HepG2 (cell line): Measurements from ENCODE around the gene ZNF155. TPM values are rescaled to one million over a fixed set of nuclear protein-coding genes. Genes with fewer than 3 reads are reported as not detected.
A peak's percentile ranks its signal among the peaks of the same experiment; 100 is the strongest.

ENCODE experiments used
- ATAC-seq: fragments of 200-7000 bp; cut with Tn5 transposase; 3 replicates; pipeline ENCODE4 v1.9.1; 2020; ENCODE audit warnings: mild to moderate bottlenecking, moderate library complexity
- BruUV-seq: library from RNA; stranded (reverse); fragments of 400-500 nt; replicated peaks from 2 replicates; lab custom pipeline; 2021; lab: Mats Ljungman, UMichigan
- CTCF ChIA-PET: fragments of 300-600 bp; formaldehyde crosslinking; extraction: SDS; loops from one replicate; lab custom pipeline; 2021; ENCODE audit warnings: low total read pairs, inconsistent platforms, low intra/inter-chr PET ratio; lab: Yijun Ruan, JAX
- POLR2A ChIA-PET: fragments of 350-600 bp; sonication (Branson Sonifier 250); formaldehyde crosslinking; loops from one replicate; lab custom pipeline; 2020; ENCODE audit warnings: antibody characterized with exemption, inconsistent platforms; lab: Yijun Ruan, JAX
- DNase-seq: peaks from one replicate; pipeline ENCODE4 v3.0.0-alpha.2; 2015; ENCODE audit warnings: low spot score
- FAIRE-seq: peaks from 3 replicates; lab custom pipeline; 2011; peaks lifted over from hg19 to GRCh38; lab: Jason Lieb, UNC
- H2AFZ ChIP-seq: one replicate; pipeline ENCODE4 v1.6.1; 2011; ENCODE audit warnings: low read length, inconsistent platforms
- H3K27ac ChIP-seq: fragments of 300-600 bp; 3 replicates; pipeline ENCODE4 v1.8.0; 2011; ENCODE audit warnings: mixed run types, mild to moderate bottlenecking, mixed read lengths, low read length, inconsistent platforms; ENCODE audit not compliant: insufficient read depth; ENCODE audit errors: extremely low read length
- H3K27me3 ChIP-seq, 2 experiments: fragments of 200-600 bp in 1 of 2; 2 replicates in 1 of 2; 3 replicates in 1 of 2; pipeline versions ENCODE4 v1.6.0 to v1.8.0; 2011; ENCODE audit warnings: low read length in 2 of 2, mild to moderate bottlenecking in 2 of 2, moderate library complexity in 2 of 2, inconsistent platforms in 1 of 2; ENCODE audit not compliant: insufficient read depth in 2 of 2, control insufficient read depth in 1 of 2
- H3K36me3 ChIP-seq, 2 experiments: fragments of 200-600 bp in 1 of 2; replicated peaks in 1 of 2; 2 replicates in 1 of 2; 3 replicates in 1 of 2; pipeline versions ENCODE4 v1.5.1 to v1.8.0; 2011; ENCODE audit warnings: low read length in 2 of 2, inconsistent platforms in 1 of 2; ENCODE audit not compliant: insufficient read depth in 2 of 2, control insufficient read depth in 1 of 2
- H3K4me1 ChIP-seq: 2 replicates; pipeline ENCODE4 v1.5.1; 2012; ENCODE audit warnings: low read length, inconsistent platforms; ENCODE audit not compliant: insufficient read depth
- H3K4me2 ChIP-seq: 2 replicates; pipeline ENCODE4 v1.6.0; 2011; ENCODE audit warnings: low read depth, low read length, inconsistent platforms
- H3K4me3 ChIP-seq, 3 experiments: fragments of 200-600 bp in 1 of 3; sonication (generic), shearing (Covaris generic) in 1 of 3; replicated peaks in 1 of 3; 2 replicates each; pipeline ENCODE4 v1.5.1; 2011 to 2016; ENCODE audit warnings: low read length in 3 of 3, inconsistent platforms in 2 of 3, low read depth in 2 of 3, mild to moderate bottlenecking in 2 of 3, control low read depth in 1 of 3, mixed read lengths in 1 of 3; ENCODE audit not compliant: insufficient read depth in 1 of 3
- H3K79me2 ChIP-seq: one replicate; pipeline ENCODE4 v1.6.1; 2011; ENCODE audit warnings: low read length, inconsistent platforms; ENCODE audit not compliant: insufficient read depth
- H3K9ac ChIP-seq: 2 replicates; pipeline ENCODE4 v1.6.0; 2011; ENCODE audit warnings: mild to moderate bottlenecking, low read depth, low read length, inconsistent platforms; ENCODE audit not compliant: insufficient read depth
- H3K9me3 ChIP-seq: 2 replicates; pipeline ENCODE4 v1.5.1; 2012; ENCODE audit warnings: mild to moderate bottlenecking, low read length
- H4K20me1 ChIP-seq: 2 replicates; pipeline ENCODE4 v1.6.0; 2011; ENCODE audit warnings: inconsistent platforms, mild to moderate bottlenecking, low read length, moderate library complexity; ENCODE audit not compliant: insufficient read depth
- AHR ChIP-seq: IDR thresholded peaks from 2 replicates; pipeline ENCODE4 v1.6.1; 2018; ENCODE audit warnings: missing genetic modification reagents, missing compliant biosample characterization
- AKAP8 ChIP-seq: sonication (generic); formaldehyde crosslinking; IDR thresholded peaks from 2 replicates; pipeline ENCODE4 v1.5.1; 2020; ENCODE audit warnings: mild to moderate bottlenecking, missing genetic modification reagents
- CSRNP2 ChIP-seq: sonication (generic); formaldehyde crosslinking; conservative IDR thresholded peaks from 2 replicates; pipeline ENCODE4 v1.8.0; 2022; ENCODE audit warnings: low read depth, missing genetic modification reagents
- ISL2 ChIP-seq: sonication (generic); formaldehyde crosslinking; IDR thresholded peaks from 2 replicates; pipeline ENCODE4 v1.5.0; 2020; ENCODE audit warnings: missing genetic modification reagents
- NKX3-1 ChIP-seq: sonication (generic); formaldehyde crosslinking; IDR thresholded peaks from 2 replicates; pipeline ENCODE4 v1.5.0; 2020; ENCODE audit warnings: missing genetic modification reagents
- TCF12 ChIP-seq, 2 experiments: fragments of 450-650 bp in 1 of 2; sonication (generic) in 1 of 2; formaldehyde crosslinking in 1 of 2; IDR thresholded peaks; 2 replicates each; pipeline versions ENCODE4 v1.6.1 to v1.8.0; 2017 to 2022; ENCODE audit warnings: antibody characterized with exemption in 1 of 2, mild to moderate bottlenecking in 1 of 2, missing genetic modification reagents in 1 of 2, moderate library complexity in 1 of 2
- ZNF12 ChIP-seq: sonication (generic); formaldehyde crosslinking; IDR thresholded peaks from 2 replicates; pipeline ENCODE4 v1.5.0; 2020; ENCODE audit warnings: missing genetic modification reagents
- ZNF432 ChIP-seq: sonication (generic); formaldehyde crosslinking; IDR thresholded peaks from 2 replicates; pipeline ENCODE4 v1.5.0; 2020; ENCODE audit warnings: missing genetic modification reagents, mild to moderate bottlenecking, borderline replicate concordance
- ZSCAN22 ChIP-seq: sonication (generic); formaldehyde crosslinking; IDR thresholded peaks from 2 replicates; pipeline ENCODE4 v1.4.0; 2020; ENCODE audit warnings: mild to moderate bottlenecking, missing genetic modification reagents
- WGBS: methylation state at CpG from one replicate; pipeline ENCODE4 v1.1.6; 2017; ENCODE audit warnings: low lambda C conversion rate; 5-methylcytosine and 5-hydroxymethylcytosine counted together
- in situ Hi-C: cut with HindIII; loops from 2 replicates; pipeline ENCODE4 v1.10.0; 2017; ENCODE audit warnings: low pct_unique_long_range_greater_than_20kb; ENCODE audit not compliant: extremely low pct_ligation_motif_present
- intact Hi-C: fragments of 100-400 bp; cut with micrococcal nuclease; formaldehyde crosslinking; loops from one replicate; pipeline ENCODE4 v1.10.0; 2022; ENCODE audit not compliant: unreplicated experiment
- polyA plus RNA-seq, 8 experiments: library from polyadenylated mRNA; depleted of rRNA in 3 of 8; stranded (reverse) in 7 of 8; unstranded in 1 of 8; fragments of >200 nt; fragmentation: Illumina TruSeq in 4 of 8; extraction: Trizol in 4 of 8; gene quantifications; 2 replicates each; pipeline versions ENCODE4 v1.2.1 to v1.2.3, GENCODE V29; 2011 to 2016; ENCODE audit warnings: low read depth in 4 of 8, missing spikeins in 1 of 8, mixed read lengths in 1 of 8; ENCODE audit not compliant: insufficient read depth in 1 of 8
- total RNA-seq, 5 experiments: library from RNA; depleted of rRNA; stranded (reverse); fragments of >200 nt; fragmentation: Illumina TruSeq; extraction: Trizol; gene quantifications; 2 replicates each; pipeline ENCODE4 v1.2.3, GENCODE V29; 2016; ENCODE audit warnings: low read depth in 1 of 5
- TF ChIP-seq, protein P1 (sequence below): sonication (generic); formaldehyde crosslinking; IDR thresholded peaks from 2 replicates; pipeline ENCODE4 v1.8.0; 2022; ENCODE audit warnings: missing genetic modification reagents, low read depth, mild to moderate bottlenecking, borderline replicate concordance
- TF ChIP-seq, protein P2 (sequence below): sonication (generic); IDR thresholded peaks from 2 replicates; pipeline ENCODE4 v1.6.1; 2016; ENCODE audit warnings: low read depth, borderline replicate concordance
- TF ChIP-seq, protein P3 (sequence below), 2 experiments: IDR thresholded peaks; 2 replicates each; pipeline ENCODE4 v1.6.1; 2011 to 2012; ENCODE audit warnings: low read length in 2 of 2, borderline replicate concordance in 1 of 2, low read depth in 1 of 2, mild to moderate bottlenecking in 1 of 2, moderate library complexity in 1 of 2
- TF ChIP-seq, protein P4 (sequence below): IDR thresholded peaks from 2 replicates; pipeline ENCODE4 v1.6.1; 2016; ENCODE audit warnings: low read depth

Gene ZNF155
- total and polyA plus RNA-seq, 2 of the 13 experiments (the other 11 are each of a cell fraction or from before 2014, with no cell fraction given), result 2.5 to 3.6 TPM

- TF ChIP-seq ISL2 (CRISPR knock-in tag), result peak; percentile 69
- peak; percentile 23; the same call in 1 of the 2 replicates for TF ChIP-seq AHR
- TF ChIP-seq, protein P1, sequence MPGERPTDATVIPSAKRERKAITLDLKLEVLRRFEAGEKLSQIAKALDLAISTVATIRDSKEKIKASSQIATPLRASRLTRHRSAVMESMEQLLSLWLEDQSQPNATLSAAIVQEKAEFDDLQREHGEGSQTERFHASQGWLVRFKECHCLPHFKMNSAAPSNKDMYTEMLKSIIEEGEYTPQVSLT (CRISPR knock-in tag), result no peak
These were observed 48.8 kb upstream of the ZNF155 start, which contains the start of gene ZNF45 (continued) for GRCh38 chr19:43934985-43935708.

DNA sequence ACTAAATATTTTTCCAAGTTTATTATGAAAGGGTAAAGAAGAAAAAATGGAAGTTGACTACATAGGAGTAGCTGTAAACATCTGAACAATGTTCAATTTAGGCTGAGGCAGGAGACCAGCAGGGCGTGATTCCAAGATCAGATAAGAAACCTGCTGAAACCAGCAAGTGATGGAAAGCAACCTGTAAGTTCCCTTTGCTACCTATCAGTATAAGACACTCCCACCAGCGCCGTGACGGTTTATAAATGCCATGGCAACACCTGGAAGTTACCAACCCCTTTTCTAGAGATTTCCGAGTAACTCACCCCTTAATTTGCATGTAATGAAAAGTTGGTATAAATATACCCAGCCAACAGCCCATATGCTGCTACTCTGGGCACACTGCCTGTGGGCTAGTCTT, 47.8 kb upstream of the ZNF155 start:
- POLR2A ChIA-PET, result interaction anchor here (1.8 to 2.1 kb wide), 3 partner anchors 16 to 229 kb away, joined by 12 to 36 read pairs (median 12); partner anchors contain the start of genes ZNF221, ZNF226 and ZNF283
- H3K4me3 ChIP-seq, result no peak overlapping the region
- intact Hi-C loops, result loop anchor here (10.0 kb wide), 1 partner anchor 111 kb away; the partner anchor contains the start of gene ZNF283
- H3K79me2 ChIP-seq, result no peaks in the 10 kb centered on the region
- DNase-seq (no peak), FAIRE-seq (no peak), ATAC-seq (no peak)
- H3K9ac ChIP-seq, result no peak overlapping the region
- H3K27me3 ChIP-seq, result no peaks in the 10 kb centered on the region
- H3K9me3 ChIP-seq, result 0 out of 2 replicates have a peak, but pooled peaks cover 6% of the 10 kb centered on the region
- H3K36me3 ChIP-seq, result peaks cover 0 to 1% of the 10 kb centered on the region in 2 experiments; a peak in 1 of 5 replicates
- peaks cover 7% of the 10 kb centered on the region; the same call in 1 of the 2 replicates for H3K4me1 ChIP-seq
- H2AFZ ChIP-seq, result no peak overlapping the region
- no peak overlapping the region for H3K4me2 ChIP-seq
- WGBS, result 55% methylated on average over 5 of the region's 5 CpGs
- H4K20me1 ChIP-seq, result no peaks in the 10 kb centered on the region
- BruUV-seq, result no TSS peak
- CTCF ChIA-PET, result no interaction called here
- in situ Hi-C loops, result no loop called here
- no peak overlapping the region for H3K27ac ChIP-seq
- TF ChIP-seq, protein P2, sequence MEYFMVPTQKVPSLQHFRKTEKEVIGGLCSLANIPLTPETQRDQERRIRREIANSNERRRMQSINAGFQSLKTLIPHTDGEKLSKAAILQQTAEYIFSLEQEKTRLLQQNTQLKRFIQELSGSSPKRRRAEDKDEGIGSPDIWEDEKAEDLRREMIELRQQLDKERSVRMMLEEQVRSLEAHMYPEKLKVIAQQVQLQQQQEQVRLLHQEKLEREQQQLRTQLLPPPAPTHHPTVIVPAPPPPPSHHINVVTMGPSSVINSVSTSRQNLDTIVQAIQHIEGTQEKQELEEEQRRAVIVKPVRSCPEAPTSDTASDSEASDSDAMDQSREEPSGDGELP, result no peak
- TF ChIP-seq, protein P3, sequence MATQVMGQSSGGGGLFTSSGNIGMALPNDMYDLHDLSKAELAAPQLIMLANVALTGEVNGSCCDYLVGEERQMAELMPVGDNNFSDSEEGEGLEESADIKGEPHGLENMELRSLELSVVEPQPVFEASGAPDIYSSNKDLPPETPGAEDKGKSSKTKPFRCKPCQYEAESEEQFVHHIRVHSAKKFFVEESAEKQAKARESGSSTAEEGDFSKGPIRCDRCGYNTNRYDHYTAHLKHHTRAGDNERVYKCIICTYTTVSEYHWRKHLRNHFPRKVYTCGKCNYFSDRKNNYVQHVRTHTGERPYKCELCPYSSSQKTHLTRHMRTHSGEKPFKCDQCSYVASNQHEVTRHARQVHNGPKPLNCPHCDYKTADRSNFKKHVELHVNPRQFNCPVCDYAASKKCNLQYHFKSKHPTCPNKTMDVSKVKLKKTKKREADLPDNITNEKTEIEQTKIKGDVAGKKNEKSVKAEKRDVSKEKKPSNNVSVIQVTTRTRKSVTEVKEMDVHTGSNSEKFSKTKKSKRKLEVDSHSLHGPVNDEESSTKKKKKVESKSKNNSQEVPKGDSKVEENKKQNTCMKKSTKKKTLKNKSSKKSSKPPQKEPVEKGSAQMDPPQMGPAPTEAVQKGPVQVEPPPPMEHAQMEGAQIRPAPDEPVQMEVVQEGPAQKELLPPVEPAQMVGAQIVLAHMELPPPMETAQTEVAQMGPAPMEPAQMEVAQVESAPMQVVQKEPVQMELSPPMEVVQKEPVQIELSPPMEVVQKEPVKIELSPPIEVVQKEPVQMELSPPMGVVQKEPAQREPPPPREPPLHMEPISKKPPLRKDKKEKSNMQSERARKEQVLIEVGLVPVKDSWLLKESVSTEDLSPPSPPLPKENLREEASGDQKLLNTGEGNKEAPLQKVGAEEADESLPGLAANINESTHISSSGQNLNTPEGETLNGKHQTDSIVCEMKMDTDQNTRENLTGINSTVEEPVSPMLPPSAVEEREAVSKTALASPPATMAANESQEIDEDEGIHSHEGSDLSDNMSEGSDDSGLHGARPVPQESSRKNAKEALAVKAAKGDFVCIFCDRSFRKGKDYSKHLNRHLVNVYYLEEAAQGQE (IDR thresholded peaks at IDR 0.05; ENCODE audit: borderline replicate concordance in 1 of 2, low read depth in 1 of 2, low read length in 2 of 2), result no peak
- TF ChIP-seq ZNF432 (CRISPR knock-in tag) (no peak), TCF12 (IDR thresholded peaks at IDR 0.05) (no peak), TCF12 (CRISPR knock-in tag; IDR thresholded peaks at IDR 0.05) (no peak), ZSCAN22 (CRISPR knock-in tag) (no peak), NKX3-1 (CRISPR knock-in tag) (no peak), ZNF12 (CRISPR knock-in tag) (no peak), CSRNP2 (no peak), AKAP8 (CRISPR knock-in tag) (no peak)
- TF ChIP-seq, protein P4, sequence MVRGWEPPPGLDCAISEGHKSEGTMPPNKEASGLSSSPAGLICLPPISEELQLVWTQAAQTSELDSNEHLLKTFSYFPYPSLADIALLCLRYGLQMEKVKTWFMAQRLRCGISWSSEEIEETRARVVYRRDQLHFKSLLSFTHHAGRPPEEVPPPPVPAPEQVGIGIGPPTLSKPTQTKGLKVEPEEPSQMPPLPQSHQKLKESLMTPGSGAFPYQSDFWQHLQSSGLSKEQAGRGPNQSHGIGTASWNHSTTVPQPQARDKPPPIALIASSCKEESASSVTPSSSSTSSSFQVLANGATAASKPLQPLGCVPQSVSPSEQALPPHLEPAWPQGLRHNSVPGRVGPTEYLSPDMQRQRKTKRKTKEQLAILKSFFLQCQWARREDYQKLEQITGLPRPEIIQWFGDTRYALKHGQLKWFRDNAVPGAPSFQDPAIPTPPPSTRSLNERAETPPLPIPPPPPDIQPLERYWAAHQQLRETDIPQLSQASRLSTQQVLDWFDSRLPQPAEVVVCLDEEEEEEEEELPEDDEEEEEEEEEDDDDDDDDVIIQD (CRISPR knock-in tag), result no peak
